Gastrocnemius medialis (tissue), 4 donors: ENCODE results near the gene PHF12.

ENCODE experiments used
- CTCF ChIP-seq, 5 experiments: fragments of 450-650 bp in 3 of 5; fragments of 200-600 bp in 2 of 5; sonication (generic) in 2 of 5; IDR thresholded peaks in 4 of 5; conservative IDR thresholded peaks in 1 of 5; 1 replicate in 4 of 5; 2 replicates in 1 of 5; pipeline ENCODE4 v1.5.1; 2016 to 2019; ENCODE audit warnings: antibody characterized with exemption in 5 of 5, mild to moderate bottlenecking in 3 of 5, moderate library complexity in 3 of 5
- POLR2A ChIP-seq, 2 donors: fragments of 450-650 bp; IDR thresholded peaks; one replicate each; pipeline ENCODE4 v1.6.1; 2017; ENCODE audit warnings: antibody characterized with exemption in 2 of 2, mild to moderate bottlenecking in 2 of 2, moderate library complexity in 2 of 2

- TF ChIP-seq POLR2A (IDR thresholded peaks at IDR 0.05) (no peak), CTCF (IDR thresholded peaks at IDR 0.05 in 4 of 5, conservative IDR thresholded peaks at IDR 0.05 in 1 of 5) (no peak)
These were observed 35.7 kb upstream of the PHF12 start for GRCh38 chr17:28986714-28987655.
